Esophagus squamous epithelium (tissue), 5 donors: ENCODE data around the gene USP21. TPM values are rescaled to one million over a fixed set of nuclear protein-coding genes. Genes with fewer than 3 reads are reported as not detected.

Source experiments
- DNase-seq: peaks from one replicate; lab custom pipeline; 2025; lab: John Stamatoyannopoulos, UW
- H3K27ac ChIP-seq, 4 donors: fragments of 200-600 bp; sonication (generic); one replicate each; pipeline ENCODE4 v1.5.1; 2016 to 2019; ENCODE audit warnings: mild to moderate bottlenecking in 1 of 4
- H3K27me3 ChIP-seq, 4 donors: fragments of 200-600 bp; sonication (generic); 1 replicate in 3 of 4; 2 replicates in 1 of 4; pipeline versions ENCODE4 v1.5.1 to v1.6.0; 2017 to 2021; ENCODE audit warnings: antibody characterized with exemption in 1 of 4
- H3K36me3 ChIP-seq, 3 donors: fragments of 200-600 bp; sonication (generic); one replicate each; pipeline ENCODE4 v1.5.1; 2016 to 2019
- H3K4me1 ChIP-seq, 3 donors: fragments of 200-600 bp; sonication (generic); one replicate each; pipeline ENCODE4 v1.5.1; 2017 to 2019
- H3K4me3 ChIP-seq, 4 donors: fragments of 200-600 bp; sonication (generic); 1 replicate in 3 of 4; 2 replicates in 1 of 4; pipeline ENCODE4 v1.5.1; 2016 to 2019; ENCODE audit warnings: mild to moderate bottlenecking in 2 of 4, moderate library complexity in 1 of 4
- H3K9me3 ChIP-seq, 3 donors: fragments of 200-600 bp; sonication (generic); one replicate each; pipeline ENCODE4 v1.5.1; 2016 to 2019
- CTCF ChIP-seq, 6 experiments: fragments of 450-650 bp in 4 of 6; fragments of 200-600 bp in 2 of 6; sonication (generic) in 2 of 6; IDR thresholded peaks; one replicate each; pipeline ENCODE4 v1.5.1; 2016 to 2019; ENCODE audit warnings: antibody characterized with exemption in 6 of 6, mild to moderate bottlenecking in 4 of 6, moderate library complexity in 4 of 6
- POLR2A ChIP-seq, 4 donors: fragments of 450-650 bp; IDR thresholded peaks; one replicate each; pipeline ENCODE4 v1.6.1; 2017; ENCODE audit warnings: antibody characterized with exemption in 4 of 4, mild to moderate bottlenecking in 4 of 4, moderate library complexity in 3 of 4
- WGBS, 2 donors: methylation state at CpG; one replicate each; pipeline ENCODE4 v1.1.5; 2018; 5-methylcytosine and 5-hydroxymethylcytosine counted together
- intact Hi-C: fragments of 100-400 bp; cut with DNase I; formaldehyde crosslinking; loops from one replicate; pipeline ENCODE4 v1.15.0; 2022
- total RNA-seq, 4 donors: library from RNA; depleted of rRNA; stranded (reverse); fragments of >200 nt; gene quantifications; one replicate each; pipeline ENCODE4 v1.1.0, GENCODE V29; 2016
- donor health status: DM: yes; HTN: yes; CAD: no.

Gene USP21
- total RNA-seq, 4 donors from 2014 or later: 12.1 to 20.4 (median 17.0) TPM

- Histone ChIP-seq H3K4me3 (no peak overlapping the region), H3K36me3 (peaks cover 14 to 60% (median 31%) of the 10 kb centered on the region in 3 donors), H3K9me3 (no peaks in the 10 kb centered on the region), H3K4me1 (peaks cover 12 to 81% (median 28%) of the 10 kb centered on the region in 3 donors), H3K27ac (no peak overlapping the region), H3K27me3 (no peaks in the 10 kb centered on the region)
- TF ChIP-seq CTCF (IDR thresholded peaks at IDR 0.05) (no peak), POLR2A (IDR thresholded peaks at IDR 0.05) (no peak)
- WGBS, 2 donors: 94 to 95% methylated on average over 10 to 11 of the region's 11 CpGs
- intact Hi-C loops: no loop called here
- no peak for DNase-seq
These were observed 15.6 kb downstream of the USP21 start for GRCh38 chr1:161174911-161175310.

GRCh38 chr1:161175771-161176453 lies 16.6 kb downstream of the USP21 start:
- Histone ChIP-seq H3K36me3 (peaks cover 12 to 50% (median 23%) of the 10 kb centered on the region in 3 donors), H3K27ac (peak overlapping the region in 3 of 4 donors; percentile 93 to 95 (median 94)), H3K9me3 (no peaks in the 10 kb centered on the region), H3K4me1 (peaks cover 12 to 89% (median 35%) of the 10 kb centered on the region in 3 donors), H3K4me3 (peak overlapping the region in 3 of 4 donors; percentile 77 to 94 (median 84)), H3K27me3 (no peaks in the 10 kb centered on the region)
- TF ChIP-seq CTCF (IDR thresholded peaks at IDR 0.05) (no peak), POLR2A (IDR thresholded peaks at IDR 0.05) (no peak)
- WGBS, 2 donors: 84 to 85% methylated on average over 9 to 10 of the region's 10 CpGs
- DNase-seq: no peak
- intact Hi-C loops: no loop called here

GRCh38 chr1:161176468-161177111 lies 17.3 kb downstream of the USP21 start:
- WGBS, 2 donors: 9 to 10% methylated on average over 7 to 11 of the region's 17 CpGs
- Histone ChIP-seq H3K9me3 (no peaks in the 10 kb centered on the region), H3K36me3 (peaks cover 5 to 44% (median 16%) of the 10 kb centered on the region in 3 donors), H3K4me1 (peaks cover 12 to 89% (median 35%) of the 10 kb centered on the region in 3 donors), H3K27me3 (no peaks in the 10 kb centered on the region), H3K27ac (peak overlapping the region; percentile 84 to 95 (median 94)), H3K4me3 (peak overlapping the region; percentile 47 to 94 (median 80))
- no peak for TF ChIP-seq CTCF (IDR thresholded peaks at IDR 0.05)
- TF ChIP-seq POLR2A (IDR thresholded peaks at IDR 0.05): no peak
- intact Hi-C loops: no loop called here
- DNase-seq: no peak

DNA sequence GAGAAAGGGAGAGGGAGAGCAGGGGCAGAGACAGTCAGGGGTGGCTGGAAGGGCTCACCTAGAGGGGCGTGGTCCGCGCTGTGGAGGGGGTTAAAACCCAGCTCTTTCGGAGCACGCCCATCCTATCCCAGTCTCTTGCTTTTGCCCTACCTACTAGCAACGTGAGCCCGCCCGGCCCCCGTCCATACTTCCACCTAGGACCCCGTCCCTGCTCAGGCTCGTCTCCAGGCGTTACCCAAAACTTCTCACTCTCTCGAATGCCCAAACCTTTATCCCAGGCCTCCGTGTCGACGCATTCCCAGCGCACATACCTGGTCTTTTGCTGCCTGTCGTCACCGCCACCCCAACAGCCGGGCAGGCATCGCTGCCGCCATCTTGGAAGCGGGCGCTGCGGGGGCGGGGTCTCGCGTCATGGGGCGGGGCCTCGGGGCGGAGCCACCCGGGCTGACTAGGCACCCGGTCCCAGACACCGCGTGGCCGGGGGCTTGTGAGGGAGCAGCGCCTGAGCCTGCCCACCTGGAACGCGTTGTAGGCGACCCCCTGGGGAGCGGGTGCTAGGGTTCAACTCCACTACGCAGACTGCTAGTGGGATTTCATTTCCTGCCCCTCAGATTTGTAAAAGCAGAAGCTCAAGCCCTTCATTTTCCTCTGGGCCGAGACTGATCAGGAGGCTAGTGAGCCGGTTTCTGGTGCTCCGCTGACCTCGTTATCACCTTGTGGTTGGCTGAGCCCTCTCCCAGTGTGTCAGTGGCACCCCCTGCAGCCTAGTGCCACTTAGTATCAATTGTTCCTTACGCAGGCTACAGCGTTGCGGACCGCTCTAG lies 18.0 kb downstream of the USP21 start, which contains the start of gene B4GALT3:
Gene B4GALT3, minus strand, starts transcription at position 396 of the 824 bp plus-strand sequence. CDS start 1,447 bp downstream, outside the sequence.
- Histone ChIP-seq H3K4me1 (peaks cover 12 to 89% (median 41%) of the 10 kb centered on the region in 3 donors), H3K27me3 (no peaks in the 10 kb centered on the region), H3K36me3 (peaks cover 0 to 36% (median 14%) of the 10 kb centered on the region in 3 donors), H3K4me3 (peak within 1 kb of the TSS; percentile 47 to 94 (median 80)), H3K9me3 (no peaks in the 10 kb centered on the region), H3K27ac (peak within 1 kb of the TSS; percentile 84 to 95 (median 94))
- peak; percentile 50 for DNase-seq
- TF ChIP-seq CTCF (IDR thresholded peaks at IDR 0.05) (peak in 1 of 6 experiments; percentile 18), POLR2A (IDR thresholded peaks at IDR 0.05) (peak in 2 of 4 donors; percentile 71 to 80)
- intact Hi-C loops: no loop called here
- WGBS, 2 donors: 7 to 12% methylated on average over 20 to 28 of the region's 50 CpGs
